AG09309 (cell line): Measurements from ENCODE around the gene BLTP3A.
"Not testable (repeated sequence)": the region's sequence is repeated elsewhere in the genome, so short reads cannot be mapped to it uniquely, and the experiment has no call there.

Experiments
- DNase-seq: peaks from one replicate; pipeline ENCODE4 v3.0.0-alpha.2; 2010; ENCODE audit warnings: low read depth
- H3K4me3 ChIP-seq: 2 replicates; pipeline ENCODE4 v1.5.1; 2011; ENCODE audit warnings: mild to moderate bottlenecking, low read depth, low read length, moderate library complexity; ENCODE audit not compliant: control insufficient read depth
- TF ChIP-seq, protein P1 (sequence below): IDR thresholded peaks from 2 replicates; pipeline ENCODE4 v1.5.1; 2011; ENCODE audit warnings: mild to moderate bottlenecking, low read depth, low read length, inconsistent platforms; ENCODE audit not compliant: insufficient read depth, control insufficient read depth; ENCODE audit errors: missing control alignments

Gene BLTP3A

DNA sequence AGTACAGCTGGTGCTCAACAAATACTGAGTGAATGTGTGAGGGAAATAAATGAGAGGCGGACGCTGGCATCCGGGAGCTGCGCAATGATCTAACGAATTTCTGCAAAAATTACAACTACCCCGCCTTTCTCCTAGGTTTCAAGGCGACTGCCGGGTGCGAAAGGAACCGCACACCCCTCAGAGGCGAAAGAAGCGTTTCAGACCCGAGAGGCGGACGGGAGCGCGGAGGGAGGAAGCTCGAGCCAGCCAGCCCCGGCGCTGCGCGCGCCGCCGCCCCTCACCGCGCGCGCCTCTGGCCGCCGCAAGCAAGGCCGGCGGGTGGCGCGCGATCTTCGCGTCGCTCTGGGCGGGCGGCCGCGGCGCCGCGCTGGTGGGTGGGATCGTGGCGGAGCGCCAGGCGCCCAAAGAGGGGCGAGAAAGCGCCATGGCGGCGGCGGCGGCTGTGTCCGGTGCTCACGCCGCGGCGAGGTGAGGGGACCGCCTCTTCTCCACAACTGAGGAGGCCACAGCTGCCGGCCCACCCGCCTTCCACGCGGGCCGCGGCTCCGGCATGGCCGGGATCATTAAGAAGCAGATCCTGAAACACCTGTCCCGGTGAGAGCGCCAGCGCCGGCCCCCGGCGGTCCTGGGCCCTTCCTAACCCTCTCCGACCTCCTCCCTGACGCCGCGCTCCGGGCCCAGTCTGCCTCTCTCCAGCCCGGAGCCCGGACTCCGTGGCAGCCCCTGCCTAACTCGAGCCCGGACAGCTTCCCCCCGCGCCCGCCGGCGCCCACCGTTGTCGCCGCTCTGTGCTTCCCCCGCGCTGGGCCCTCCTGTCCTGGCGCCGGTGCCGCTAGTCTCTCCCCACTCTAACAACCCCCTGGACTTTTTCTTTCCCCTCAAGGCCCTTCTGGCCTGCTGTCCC, at the start of gene BLTP3A:
Gene BLTP3A (plus strand): TSS at position 383 of the 904 bp plus-strand sequence. CDS start 168 bp downstream, at position 551.
- H3K4me3 ChIP-seq, result peak within 1 kb of the TSS; percentile 79
- DNase-seq, result no peak
- TF ChIP-seq, protein P1, sequence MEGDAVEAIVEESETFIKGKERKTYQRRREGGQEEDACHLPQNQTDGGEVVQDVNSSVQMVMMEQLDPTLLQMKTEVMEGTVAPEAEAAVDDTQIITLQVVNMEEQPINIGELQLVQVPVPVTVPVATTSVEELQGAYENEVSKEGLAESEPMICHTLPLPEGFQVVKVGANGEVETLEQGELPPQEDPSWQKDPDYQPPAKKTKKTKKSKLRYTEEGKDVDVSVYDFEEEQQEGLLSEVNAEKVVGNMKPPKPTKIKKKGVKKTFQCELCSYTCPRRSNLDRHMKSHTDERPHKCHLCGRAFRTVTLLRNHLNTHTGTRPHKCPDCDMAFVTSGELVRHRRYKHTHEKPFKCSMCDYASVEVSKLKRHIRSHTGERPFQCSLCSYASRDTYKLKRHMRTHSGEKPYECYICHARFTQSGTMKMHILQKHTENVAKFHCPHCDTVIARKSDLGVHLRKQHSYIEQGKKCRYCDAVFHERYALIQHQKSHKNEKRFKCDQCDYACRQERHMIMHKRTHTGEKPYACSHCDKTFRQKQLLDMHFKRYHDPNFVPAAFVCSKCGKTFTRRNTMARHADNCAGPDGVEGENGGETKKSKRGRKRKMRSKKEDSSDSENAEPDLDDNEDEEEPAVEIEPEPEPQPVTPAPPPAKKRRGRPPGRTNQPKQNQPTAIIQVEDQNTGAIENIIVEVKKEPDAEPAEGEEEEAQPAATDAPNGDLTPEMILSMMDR, result no peak

- DNase-seq, result no peak
- TF ChIP-seq, protein P1, result no peak
- H3K4me3 ChIP-seq, result no peak overlapping the region
Observed at GRCh38 chr6:34742094-34742493, 49.8 kb upstream of the BLTP3A start.

- H3K4me3 ChIP-seq, result no peak overlapping the region
- no peak for DNase-seq
- TF ChIP-seq, protein P1, result no peak
Observed at GRCh38 chr6:34743625-34744293, 48.1 kb upstream of the BLTP3A start.

DNA sequence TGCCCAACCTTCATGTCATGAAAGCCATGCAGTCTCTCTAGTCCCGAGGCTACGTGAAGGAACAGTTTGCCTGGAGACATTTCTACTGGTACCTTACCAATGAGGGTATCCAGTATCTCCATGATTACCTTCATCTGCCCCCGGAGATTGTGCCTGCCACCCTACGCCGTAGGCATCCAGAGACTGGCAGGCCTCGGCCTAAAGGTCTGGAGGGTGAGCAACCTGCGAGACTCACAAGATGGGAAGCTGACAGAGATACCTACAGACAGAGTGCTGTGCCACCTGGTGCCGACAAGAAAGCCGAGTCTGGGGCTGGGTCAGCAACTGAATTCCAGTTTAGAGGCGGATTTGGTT, 47.6 kb upstream of the BLTP3A start:
- DNase-seq, result not testable (repeated sequence)

GRCh38 chr6:34745277-34746103, 46.4 kb upstream of the BLTP3A start:
- H3K4me3 ChIP-seq, result no peak overlapping the region
- DNase-seq, result no peak
- TF ChIP-seq, protein P1, result no peak

More for the DNA sequence above, 47.6 kb upstream of the BLTP3A start:
- not testable (repeated sequence) for H3K4me3 ChIP-seq

DNA sequence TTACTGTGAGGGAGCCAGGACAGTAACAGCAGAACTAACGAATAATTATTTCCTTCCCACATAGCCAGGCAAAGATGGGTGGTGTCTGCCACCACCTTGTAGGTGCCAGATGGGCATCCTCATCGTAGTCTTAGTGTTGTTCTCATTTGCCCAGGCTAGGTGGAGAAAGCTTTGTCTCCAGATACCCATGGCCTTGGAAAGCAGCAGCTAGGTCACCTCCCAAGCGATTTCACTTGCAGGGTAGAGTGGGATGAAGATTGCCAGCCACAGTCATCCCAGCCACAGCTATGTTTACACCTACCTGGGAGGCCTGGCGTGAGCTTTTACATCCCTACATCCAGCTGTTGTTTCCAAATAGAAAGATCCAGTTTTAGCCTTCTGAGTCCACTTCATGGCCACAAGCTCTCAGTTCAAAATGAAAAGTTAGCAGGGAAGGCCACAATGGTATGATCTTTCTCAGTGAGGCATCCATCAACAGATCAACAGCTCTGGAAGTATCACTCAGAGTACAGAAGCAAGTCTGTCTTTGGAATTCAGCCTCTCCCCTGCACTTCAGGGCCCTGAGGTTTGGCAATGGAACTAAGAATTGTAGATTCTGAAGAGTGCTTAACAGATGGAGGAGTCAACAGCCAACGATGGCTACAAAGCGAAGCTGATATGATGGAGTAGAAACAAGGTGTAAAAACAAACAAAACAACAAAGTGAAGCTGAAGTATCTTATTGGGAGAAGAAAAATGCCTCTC, 45.6 kb upstream of the BLTP3A start:
- TF ChIP-seq, protein P1, result no peak
- no peak overlapping the region for H3K4me3 ChIP-seq
- DNase-seq, result no peak
